ENCODE results near the gene TUBGCP4. TPM values are rescaled to one million over a fixed set of nuclear protein-coding genes. Genes with fewer than 3 reads are reported as not detected.

The TUBGCP4 gene
- total and polyA plus RNA-seq, 10 of the 15 experiments (the other 5 are each of a cell fraction or from before 2014, with no cell fraction given), result 6.3 to 39.1 (median 24.8) TPM

GRCh38 chr15:43370975-43371974, at the start of gene TUBGCP4, which contains the start of gene ZSCAN29 (continued):
- TF ChIP-seq EED (IDR thresholded peaks at IDR 0.05; ENCODE audit: low read depth) (0 out of 2 replicates have a peak, but pooled peaks have one; percentile 25), TBL1XR1 (IDR thresholded peaks at IDR 0.05; ENCODE audit: low read depth, low read length) (no peak), RAD51 (IDR thresholded peaks at IDR 0.05) (no peak), RUNX3 (IDR thresholded peaks at IDR 0.05; ENCODE audit: low read length) (0 out of 2 replicates have a peak, but pooled peaks have one; percentile 17), CREB1 (IDR thresholded peaks at IDR 0.05; ENCODE audit: low read depth) (no peak), RBBP5 (conservative IDR thresholded peaks at IDR 0.05) (no peak), ATF2 (IDR thresholded peaks at IDR 0.05; ENCODE audit: low read length) (no peak), NBN (IDR thresholded peaks at IDR 0.05) (peak; percentile 83; the same call in 1 of the 2 replicates), SRF (IDR thresholded peaks at IDR 0.05; ENCODE audit: low read depth in 2 of 2, low read length in 2 of 2) (no peak), ZNF274 (IDR thresholded peaks at IDR 0.05; ENCODE audit: insufficient read depth, insufficient read length) (no peak), ZBTB33 (IDR thresholded peaks at IDR 0.05) (no peak), ASH2L (IDR thresholded peaks at IDR 0.05; ENCODE audit: borderline replicate concordance, low read depth) (peak; percentile 52; the same call in 1 of the 2 replicates), BCL11A (IDR thresholded peaks at IDR 0.05; ENCODE audit: low read depth, low read length) (no peak), RFX5 (IDR thresholded peaks at IDR 0.05; ENCODE audit: low read depth, low read length) (no peak), TARDBP (IDR thresholded peaks at IDR 0.05; ENCODE audit: borderline replicate concordance) (no peak), RAD21 (IDR thresholded peaks at IDR 0.05; ENCODE audit: insufficient read depth, low read depth, low read length) (no peak), ZBTB11 (CRISPR knock-in tag; IDR thresholded peaks at IDR 0.05) (no peak), CBX3 (IDR thresholded peaks at IDR 0.05; ENCODE audit: borderline replicate concordance, low read depth) (no peak), TCF12 (IDR thresholded peaks at IDR 0.05; ENCODE audit: low read depth, low read length) (no peak), BCLAF1 (IDR thresholded peaks at IDR 0.05) (no peak)

Measured in GM12878 (cell line).